ENCODE results near the gene MED17. TPM values are rescaled to one million over a fixed set of nuclear protein-coding genes. Genes with fewer than 3 reads are reported as not detected.

The MED17 gene
- polyA plus RNA-seq, 1 donor from 2014 or later = 82.7 TPM

- Histone ChIP-seq H3K9ac (ENCODE audit: low read length) (no peak overlapping the region), H3K9me3 (ENCODE audit: low read length) (no peaks in the 10 kb centered on the region), H3F3A (ENCODE audit: insufficient read depth, low read length, poor library complexity, severe bottlenecking) (no peaks in the 10 kb centered on the region), H3K79me2 (replicated peaks; ENCODE audit: insufficient read depth, low read length) (no peaks in the 10 kb centered on the region), H3K36me3 (ENCODE audit: insufficient read depth, low read length) (peaks cover 7% of the 10 kb centered on the region), H3K9me2 (ENCODE audit: insufficient read depth, low read length) (no peaks in the 10 kb centered on the region), H4K20me1 (ENCODE audit: insufficient read depth) (no peaks in the 10 kb centered on the region), H3K4me3 (ENCODE audit: low read length) (no peak overlapping the region), H2AFZ (ENCODE audit: low read depth, low read length) (no peak overlapping the region), H3K27me3 (ENCODE audit: insufficient read depth, low read depth, low read length) (no peaks in the 10 kb centered on the region), H3K27ac (ENCODE audit: low read length) (no peak overlapping the region), H3K4me2 (ENCODE audit: low read length) (no peak overlapping the region)
- TF ChIP-seq MXI1 (conservative IDR thresholded peaks at IDR 0.05; ENCODE audit: poor library complexity, severe bottlenecking) = no peak
- TF ChIP-seq POLR2AphosphoS5 (IDR thresholded peaks at IDR 0.05) = no peak
- TF ChIP-seq EP300 (conservative IDR thresholded peaks at IDR 0.05; ENCODE audit: poor library complexity, severe bottlenecking) = no peak
- no peak for TF ChIP-seq TAF1 (IDR thresholded peaks at IDR 0.05; ENCODE audit: low read depth)
- no peak for TF ChIP-seq SMC3 (conservative IDR thresholded peaks at IDR 0.05; ENCODE audit: poor library complexity)
- no peak for TF ChIP-seq CTCF (IDR thresholded peaks at IDR 0.05; ENCODE audit: poor library complexity, severe bottlenecking)
Observed at GRCh38 chr11:93766504-93766903, 17.6 kb upstream of the MED17 start.

- Histone ChIP-seq H3K27ac (ENCODE audit: low read length) (no peak overlapping the region), H3K4me2 (ENCODE audit: low read length) (no peak overlapping the region), H3K4me3 (ENCODE audit: low read length) (no peak overlapping the region), H4K20me1 (ENCODE audit: insufficient read depth) (no peaks in the 10 kb centered on the region), H3K79me2 (replicated peaks; ENCODE audit: insufficient read depth, low read length) (no peaks in the 10 kb centered on the region), H2AFZ (ENCODE audit: low read depth, low read length) (no peak overlapping the region), H3K36me3 (ENCODE audit: insufficient read depth, low read length) (peaks cover 7% of the 10 kb centered on the region), H3K9me3 (ENCODE audit: low read length) (no peaks in the 10 kb centered on the region), H3K27me3 (ENCODE audit: insufficient read depth, low read depth, low read length) (no peaks in the 10 kb centered on the region), H3K9me2 (ENCODE audit: insufficient read depth, low read length) (no peaks in the 10 kb centered on the region), H3K9ac (ENCODE audit: low read length) (no peak overlapping the region), H3F3A (ENCODE audit: insufficient read depth, low read length, poor library complexity, severe bottlenecking) (no peaks in the 10 kb centered on the region)
- TF ChIP-seq EP300 (conservative IDR thresholded peaks at IDR 0.05; ENCODE audit: poor library complexity, severe bottlenecking) (no peak), RAD21 (conservative IDR thresholded peaks at IDR 0.05) (no peak), TAF1 (IDR thresholded peaks at IDR 0.05; ENCODE audit: low read depth) (no peak), POLR2AphosphoS5 (IDR thresholded peaks at IDR 0.05) (no peak), CTCF (IDR thresholded peaks at IDR 0.05; ENCODE audit: poor library complexity, severe bottlenecking) (no peak), REST (IDR thresholded peaks at IDR 0.05; ENCODE audit: borderline replicate concordance) (no peak), SMC3 (conservative IDR thresholded peaks at IDR 0.05; ENCODE audit: poor library complexity) (no peak), MXI1 (conservative IDR thresholded peaks at IDR 0.05; ENCODE audit: poor library complexity, severe bottlenecking) (no peak), EZH2 (IDR thresholded peaks at IDR 0.05; ENCODE audit: borderline replicate concordance, insufficient read depth, low read length, poor library complexity, severe bottlenecking) (no peak)
Observed at GRCh38 chr11:93767018-93767417, 17.1 kb upstream of the MED17 start.
